Measurements from ENCODE around the gene ABCA7.

ABCA7 gene

DNA sequence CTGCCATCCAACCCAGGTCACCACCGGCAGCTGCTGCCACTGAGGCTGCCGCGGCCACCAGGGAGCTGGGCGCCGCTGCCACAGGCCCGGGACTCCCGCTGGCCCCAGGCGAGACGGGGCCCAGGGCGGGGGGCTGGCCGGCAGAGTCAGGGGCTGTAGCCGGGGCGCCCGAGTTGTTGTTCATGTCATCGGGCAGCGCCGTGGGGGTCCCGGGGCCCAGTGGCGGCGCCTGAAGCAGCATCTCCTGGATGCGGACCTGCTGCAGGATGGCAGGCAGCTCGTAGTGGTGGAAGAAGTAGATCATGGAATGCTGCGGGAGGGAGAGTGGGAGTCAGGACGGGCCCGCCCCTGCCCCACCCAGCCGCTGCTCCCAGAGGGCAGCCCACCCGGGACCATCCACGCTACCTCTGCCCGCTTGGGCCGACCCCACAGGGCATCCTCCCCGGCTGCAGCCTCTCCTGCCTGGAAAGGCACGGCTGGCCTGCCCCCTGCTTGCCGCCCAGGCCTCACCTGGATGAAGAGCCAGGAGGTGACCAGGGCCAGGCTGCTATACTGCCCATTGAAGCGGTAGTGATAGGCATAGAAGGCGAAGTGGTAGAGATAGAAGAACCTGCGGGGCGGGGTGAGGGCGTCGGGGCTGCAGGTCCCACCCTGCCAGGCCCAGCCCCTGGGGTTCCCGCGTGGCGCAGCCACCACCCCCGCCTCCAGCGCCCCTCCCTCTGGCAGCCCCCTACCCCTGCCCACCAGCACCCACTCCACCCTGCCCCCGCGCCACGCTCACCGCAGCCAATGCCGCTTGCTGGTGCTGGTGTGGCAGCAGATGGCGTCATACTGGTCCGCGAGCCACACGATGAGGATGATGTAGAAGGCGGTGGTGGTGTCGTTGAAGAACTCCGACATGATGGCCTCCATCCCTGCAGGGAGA lies 29.1 kb upstream of the ABCA7 start:
- Histone ChIP-seq H3K27me3 (ENCODE audit: control insufficient read depth, insufficient read depth, low read length) (no peaks in the 10 kb centered on the region), H3K9me3 (ENCODE audit: control insufficient read depth, insufficient read depth, low read length) (no peaks in the 10 kb centered on the region), H3K27ac (ENCODE audit: low read length) (no peak overlapping the region), H3K4me1 (ENCODE audit: control insufficient read depth, insufficient read depth, low read length) (no peaks in the 10 kb centered on the region; the same call in 1 of the 2 replicates), H3K4me3 (ENCODE audit: low read length) (no peak overlapping the region), H3K36me3 (ENCODE audit: control insufficient read depth, insufficient read depth, low read length) (peaks cover 35% of the 10 kb centered on the region)
- WGBS (ENCODE audit: insufficient coverage, insufficient read length), result no CpG with 5 or more reads among the region's 56 CpGs
- no peak for DNase-seq (ENCODE audit: low read depth, low spot score)

DNA sequence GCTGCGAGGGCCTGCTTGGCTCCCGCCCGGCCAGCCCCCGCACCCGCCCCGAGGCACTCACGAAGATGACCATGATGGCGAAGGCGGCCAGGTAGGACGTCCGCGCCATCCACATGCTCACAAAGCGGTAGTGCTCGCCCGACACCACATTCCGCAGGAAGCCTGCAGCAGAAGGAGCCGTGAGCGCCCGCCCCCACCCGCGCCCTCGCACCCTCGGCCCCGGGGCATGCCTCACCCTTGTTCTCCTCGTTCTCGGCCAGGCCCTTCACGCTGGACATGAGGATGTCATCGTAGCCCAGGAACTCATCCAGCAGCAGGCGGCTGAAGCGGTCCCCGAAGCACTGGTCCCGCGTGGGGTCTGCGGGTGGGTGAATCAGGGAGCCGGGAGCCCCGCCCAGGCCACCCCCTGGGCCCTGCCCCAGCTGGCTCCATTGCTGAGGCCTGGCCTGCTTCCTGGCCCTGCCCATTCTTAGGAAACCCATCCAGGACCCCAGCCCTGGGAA lies 28.0 kb upstream of the ABCA7 start:
- no peak overlapping the region for H3K27ac ChIP-seq (ENCODE audit: low read length)
- no CpG with 5 or more reads among the region's 36 CpGs for WGBS (ENCODE audit: insufficient coverage, insufficient read length)
- H3K27me3 ChIP-seq (ENCODE audit: control insufficient read depth, insufficient read depth, low read length), result no peaks in the 10 kb centered on the region
- no peak for DNase-seq (ENCODE audit: low read depth, low spot score)
- peaks cover 6% of the 10 kb centered on the region for H3K4me1 ChIP-seq (ENCODE audit: control insufficient read depth, insufficient read depth, low read length)
- no peaks in the 10 kb centered on the region for H3K9me3 ChIP-seq (ENCODE audit: control insufficient read depth, insufficient read depth, low read length)
- no peak overlapping the region for H3K4me3 ChIP-seq (ENCODE audit: low read length)
- H3K36me3 ChIP-seq (ENCODE audit: control insufficient read depth, insufficient read depth, low read length), result peaks cover 35% of the 10 kb centered on the region

DNA sequence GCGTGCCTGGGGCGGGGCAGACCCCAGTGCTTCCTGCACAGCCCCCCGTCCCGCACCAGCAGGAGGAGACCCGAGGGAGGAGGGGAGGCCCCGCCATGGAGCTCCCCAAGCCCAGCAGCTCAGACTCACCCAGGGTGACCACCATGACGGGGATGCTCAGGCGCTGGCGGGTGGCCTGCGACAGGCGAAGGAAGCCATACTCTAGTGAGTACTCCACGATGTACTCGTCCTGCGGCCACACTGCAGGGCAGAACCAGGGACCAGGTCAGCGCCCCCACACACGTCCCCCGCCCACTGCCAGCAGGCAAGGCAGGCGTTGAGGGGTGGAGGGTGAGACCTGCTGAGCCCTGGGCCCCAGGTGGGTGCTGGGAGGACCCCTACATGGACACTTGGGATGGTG lies 27.6 kb upstream of the ABCA7 start:
- WGBS (ENCODE audit: insufficient coverage, insufficient read length), result no CpG with 5 or more reads among the region's 18 CpGs
- Histone ChIP-seq H3K9me3 (ENCODE audit: control insufficient read depth, insufficient read depth, low read length) (no peaks in the 10 kb centered on the region), H3K36me3 (ENCODE audit: control insufficient read depth, insufficient read depth, low read length) (peaks cover 35% of the 10 kb centered on the region), H3K27me3 (ENCODE audit: control insufficient read depth, insufficient read depth, low read length) (no peaks in the 10 kb centered on the region), H3K27ac (ENCODE audit: low read length) (no peak overlapping the region), H3K4me3 (ENCODE audit: low read length) (no peak overlapping the region), H3K4me1 (ENCODE audit: control insufficient read depth, insufficient read depth, low read length) (peaks cover 10% of the 10 kb centered on the region)
- no peak for DNase-seq (ENCODE audit: low read depth, low spot score)

GRCh38 chr19:1013218-1013617 lies 26.7 kb upstream of the ABCA7 start:
- Histone ChIP-seq H3K9me3 (ENCODE audit: control insufficient read depth, insufficient read depth, low read length) (no peaks in the 10 kb centered on the region), H3K36me3 (ENCODE audit: control insufficient read depth, insufficient read depth, low read length) (peaks cover 35% of the 10 kb centered on the region), H3K27me3 (ENCODE audit: control insufficient read depth, insufficient read depth, low read length) (no peaks in the 10 kb centered on the region), H3K4me3 (ENCODE audit: low read length) (no peak overlapping the region), H3K4me1 (ENCODE audit: control insufficient read depth, insufficient read depth, low read length) (peaks cover 11% of the 10 kb centered on the region), H3K27ac (ENCODE audit: low read length) (no peak overlapping the region)
- DNase-seq (ENCODE audit: low read depth, low spot score), result no peak
- no CpG with 5 or more reads among the region's 10 CpGs for WGBS (ENCODE audit: insufficient coverage, insufficient read length)

- Histone ChIP-seq H3K4me1 (ENCODE audit: control insufficient read depth, insufficient read depth, low read length) (peaks cover 13% of the 10 kb centered on the region), H3K36me3 (ENCODE audit: control insufficient read depth, insufficient read depth, low read length) (peaks cover 35% of the 10 kb centered on the region), H3K27me3 (ENCODE audit: control insufficient read depth, insufficient read depth, low read length) (no peaks in the 10 kb centered on the region), H3K27ac (ENCODE audit: low read length) (no peak overlapping the region), H3K4me3 (ENCODE audit: low read length) (no peak overlapping the region), H3K9me3 (ENCODE audit: control insufficient read depth, insufficient read depth, low read length) (no peaks in the 10 kb centered on the region)
- no CpG with 5 or more reads among the region's 49 CpGs for WGBS (ENCODE audit: insufficient coverage, insufficient read length)
- DNase-seq (ENCODE audit: low read depth, low spot score), result no peak
These were observed 25.5 kb upstream of the ABCA7 start for GRCh38 chr19:1014161-1015060.

GRCh38 chr19:1015061-1015781 lies 24.7 kb upstream of the ABCA7 start:
- H3K4me1 ChIP-seq (ENCODE audit: control insufficient read depth, insufficient read depth, low read length), result peaks cover 18% of the 10 kb centered on the region
- H3K4me3 ChIP-seq (ENCODE audit: low read length), result no peak overlapping the region

DNA sequence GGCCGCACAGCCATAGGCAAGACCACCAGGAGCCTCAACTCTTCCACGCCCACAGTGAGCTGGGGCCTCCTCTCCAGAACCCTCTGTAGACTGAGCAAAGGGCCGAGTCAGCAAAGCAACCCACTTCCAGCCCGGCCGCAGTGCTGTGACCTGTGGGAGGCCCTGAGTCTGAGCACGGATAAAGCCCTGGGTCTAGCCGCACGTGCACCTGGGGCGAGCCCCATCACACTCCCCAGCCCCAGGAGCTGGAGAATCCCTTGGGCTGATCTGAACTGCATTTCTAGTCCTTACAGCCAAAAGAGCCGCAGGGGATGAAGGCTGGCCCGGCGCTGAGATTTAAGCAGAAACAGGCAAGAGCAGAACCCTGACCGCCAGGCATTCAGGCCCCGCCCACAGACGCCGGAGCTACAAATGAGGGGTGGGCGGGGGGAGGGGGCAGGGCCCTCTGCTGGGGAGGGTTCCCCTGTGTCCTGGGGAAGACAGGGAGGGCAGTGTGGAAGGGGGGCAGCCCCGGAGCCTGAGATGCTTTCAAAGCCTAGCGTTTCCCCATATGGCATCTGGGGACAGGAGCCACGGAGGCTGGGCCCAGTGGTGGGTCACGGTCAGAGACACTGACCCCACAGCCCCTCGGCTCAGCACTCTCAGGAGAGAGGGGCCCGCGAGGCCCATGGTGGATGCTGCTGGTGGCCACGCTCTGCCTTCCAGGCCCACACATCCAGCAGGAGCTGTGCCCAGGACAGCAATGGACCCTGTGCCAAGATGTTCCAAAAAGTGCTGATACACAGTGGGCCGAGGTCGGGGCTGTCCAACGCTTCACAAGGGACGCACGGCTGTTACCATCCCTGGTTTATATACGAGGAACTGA lies 23.9 kb upstream of the ABCA7 start:
- Histone ChIP-seq H3K4me1 (ENCODE audit: control insufficient read depth, insufficient read depth, low read length) (peaks cover 18% of the 10 kb centered on the region), H3K27ac (ENCODE audit: low read length) (no peak overlapping the region), H3K36me3 (ENCODE audit: control insufficient read depth, insufficient read depth, low read length) (peaks cover 26% of the 10 kb centered on the region), H3K4me3 (ENCODE audit: low read length) (no peak overlapping the region), H3K9me3 (ENCODE audit: control insufficient read depth, insufficient read depth, low read length) (no peaks in the 10 kb centered on the region), H3K27me3 (ENCODE audit: control insufficient read depth, insufficient read depth, low read length) (no peaks in the 10 kb centered on the region)
- no peak for DNase-seq (ENCODE audit: low read depth, low spot score)
- WGBS (ENCODE audit: insufficient coverage, insufficient read length), result no CpG with 5 or more reads among the region's 31 CpGs

More at GRCh38 chr19:1015061-1015781, 24.7 kb upstream of the ABCA7 start:
- DNase-seq (ENCODE audit: low read depth, low spot score), result no peak
- Histone ChIP-seq H3K9me3 (ENCODE audit: control insufficient read depth, insufficient read depth, low read length) (no peaks in the 10 kb centered on the region), H3K36me3 (ENCODE audit: control insufficient read depth, insufficient read depth, low read length) (peaks cover 32% of the 10 kb centered on the region), H3K27ac (ENCODE audit: low read length) (no peak overlapping the region), H3K27me3 (ENCODE audit: control insufficient read depth, insufficient read depth, low read length) (no peaks in the 10 kb centered on the region)
- WGBS (ENCODE audit: insufficient coverage, insufficient read length), result no CpG with 5 or more reads among the region's 29 CpGs

DNA sequence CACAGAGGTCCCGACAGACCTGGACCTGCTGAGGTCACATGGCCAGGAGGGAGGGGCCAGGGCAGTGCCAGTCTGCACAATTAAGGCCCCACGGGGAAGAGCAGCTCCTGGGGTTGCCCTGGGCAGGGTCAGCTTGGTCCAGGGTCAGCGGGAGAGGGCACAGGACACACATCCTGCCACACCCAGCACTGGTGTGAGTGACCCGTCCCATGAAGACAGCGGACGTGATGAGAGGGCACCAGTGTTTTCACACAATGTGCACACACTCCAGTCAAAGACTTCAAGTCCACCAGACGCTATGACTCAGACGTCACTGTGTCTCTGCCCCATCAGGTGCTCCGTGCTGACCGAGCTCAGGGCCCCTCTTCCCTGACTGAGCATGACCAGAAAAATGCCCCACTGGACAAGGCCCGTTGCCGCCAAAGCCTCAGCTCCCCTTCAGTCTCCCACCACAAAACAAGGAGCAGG lies 23.2 kb upstream of the ABCA7 start:
- no CpG with 5 or more reads among the region's 12 CpGs for WGBS (ENCODE audit: insufficient coverage, insufficient read length)
- no peaks in the 10 kb centered on the region for H3K27me3 ChIP-seq (ENCODE audit: control insufficient read depth, insufficient read depth, low read length)
- no peak for DNase-seq (ENCODE audit: low read depth, low spot score)
- H3K27ac ChIP-seq (ENCODE audit: low read length), result no peak overlapping the region
- H3K36me3 ChIP-seq (ENCODE audit: control insufficient read depth, insufficient read depth, low read length), result peaks cover 21% of the 10 kb centered on the region; the same call in 1 of the 2 replicates
- H3K9me3 ChIP-seq (ENCODE audit: control insufficient read depth, insufficient read depth, low read length), result no peaks in the 10 kb centered on the region
- no peak overlapping the region for H3K4me3 ChIP-seq (ENCODE audit: low read length)
- peaks cover 18% of the 10 kb centered on the region for H3K4me1 ChIP-seq (ENCODE audit: control insufficient read depth, insufficient read depth, low read length)

GRCh38 chr19:1017115-1017905 lies 22.6 kb upstream of the ABCA7 start:
- no peak for DNase-seq (ENCODE audit: low read depth, low spot score)
- Histone ChIP-seq H3K4me1 (ENCODE audit: control insufficient read depth, insufficient read depth, low read length) (peaks cover 18% of the 10 kb centered on the region), H3K36me3 (ENCODE audit: control insufficient read depth, insufficient read depth, low read length) (peaks cover 18% of the 10 kb centered on the region; the same call in 1 of the 2 replicates), H3K27me3 (ENCODE audit: control insufficient read depth, insufficient read depth, low read length) (no peaks in the 10 kb centered on the region), H3K4me3 (ENCODE audit: low read length) (no peak overlapping the region), H3K27ac (ENCODE audit: low read length) (no peak overlapping the region), H3K9me3 (ENCODE audit: control insufficient read depth, insufficient read depth, low read length) (no peaks in the 10 kb centered on the region)
- WGBS (ENCODE audit: insufficient coverage, insufficient read length), result no CpG with 5 or more reads among the region's 24 CpGs
